ENCODE measurements around the gene TUSC2. TPM values are rescaled to one million over a fixed set of nuclear protein-coding genes. Genes with fewer than 3 reads are reported as not detected.
A peak's percentile ranks its signal among the peaks of the same experiment; 100 is the strongest.

The TUSC2 gene
- total and polyA plus RNA-seq, 2 of the 13 experiments (the other 11 are each of a cell fraction or from before 2014, with no cell fraction given), result 36.7 to 39.1 TPM

GRCh38 chr3:50303013-50303815 is 24.8 kb downstream of the TUSC2 start, which contains the start of gene HYAL1 (continued):
- TF ChIP-seq NFE2L1 (CRISPR knock-in tag; IDR thresholded peaks at IDR 0.05; ENCODE audit: borderline replicate concordance) (no peak), ZNF136 (CRISPR knock-in tag; IDR thresholded peaks at IDR 0.05; ENCODE audit: low read depth) (0 out of 2 replicates have a peak, but pooled peaks have one; percentile 12), ZNF589 (CRISPR knock-in tag; conservative IDR thresholded peaks at IDR 0.05) (no peak), ZBTB25 (CRISPR knock-in tag; IDR thresholded peaks at IDR 0.05) (peak; percentile 48; the same call in 1 of the 2 replicates), MBD4 (IDR thresholded peaks at IDR 0.05; ENCODE audit: borderline replicate concordance, low read length) (no peak), GTF2F1 (IDR thresholded peaks at IDR 0.05; ENCODE audit: low read length) (no peak), SRF (IDR thresholded peaks at IDR 0.05; ENCODE audit: low read depth, low read length) (no peak), ZMYM2 (CRISPR knock-in tag; IDR thresholded peaks at IDR 0.05) (no peak), ZNF530 (CRISPR knock-in tag; IDR thresholded peaks at IDR 0.05; ENCODE audit: low read depth) (no peak), SOX6 (IDR thresholded peaks at IDR 0.05) (no peak), SOX6 (CRISPR knock-in tag; IDR thresholded peaks at IDR 0.05) (peak; percentile 45), ZNF572 (CRISPR knock-in tag; IDR thresholded peaks at IDR 0.05) (0 out of 2 replicates have a peak, but pooled peaks have one; percentile 46), TRIM22 (IDR thresholded peaks at IDR 0.05) (no peak), ZNF235 (CRISPR knock-in tag; IDR thresholded peaks at IDR 0.05; ENCODE audit: borderline replicate concordance) (peak; percentile 66; the same call in 1 of the 2 replicates), ZBTB26 (CRISPR knock-in tag; IDR thresholded peaks at IDR 0.05; ENCODE audit: borderline replicate concordance) (no peak), ZBTB7A (CRISPR knock-in tag; IDR thresholded peaks at IDR 0.05) (no peak; the same call in 1 of the 2 replicates), ATM (IDR thresholded peaks at IDR 0.05; ENCODE audit: borderline replicate concordance) (no peak), ZNF326 (CRISPR knock-in tag; IDR thresholded peaks at IDR 0.05; ENCODE audit: borderline replicate concordance) (no peak), ZFP36L1 (CRISPR knock-in tag; IDR thresholded peaks at IDR 0.05) (peak; percentile 51; the same call in 1 of the 2 replicates), THAP8 (CRISPR knock-in tag; IDR thresholded peaks at IDR 0.05; ENCODE audit: borderline replicate concordance) (no peak), ZNF569 (CRISPR knock-in tag; IDR thresholded peaks at IDR 0.05; ENCODE audit: borderline replicate concordance) (0 out of 2 replicates have a peak, but pooled peaks have one; percentile 76), MYC (CRISPR knock-in tag; IDR thresholded peaks at IDR 0.05; ENCODE audit: borderline replicate concordance) (peak; percentile 86), ZKSCAN1 (IDR thresholded peaks at IDR 0.05; ENCODE audit: low read length) (0 out of 2 replicates have a peak, but pooled peaks have one; percentile 27), LBX2 (CRISPR knock-in tag; IDR thresholded peaks at IDR 0.05; ENCODE audit: borderline replicate concordance) (no peak), ZNF616 (CRISPR knock-in tag; IDR thresholded peaks at IDR 0.05; ENCODE audit: low read depth) (peak; percentile 37; the same call in 1 of the 2 replicates), SIX4 (CRISPR knock-in tag; IDR thresholded peaks at IDR 0.05) (no peak), EZH2 (conservative IDR thresholded peaks at IDR 0.05; ENCODE audit: low read depth, low read length) (no peak)

All from HepG2 (cell line).